OCI-LY7 (cell line): Measurements from ENCODE around the gene SLC35F1. TPM values are rescaled to one million over a fixed set of nuclear protein-coding genes. Genes with fewer than 3 reads are reported as not detected.

Experiments used
- BruUV-seq: library from RNA; stranded (reverse); fragments of 400-500 nt; replicated peaks from 2 replicates; lab custom pipeline; 2021; lab: Mats Ljungman, UMichigan
- CTCF ChIA-PET: fragments of 300-600 bp; sonication (Branson Sonifier 250); formaldehyde crosslinking; loops from one replicate; lab custom pipeline; 2022; ENCODE audit warnings: antibody characterized with exemption; ENCODE audit not compliant: unreplicated experiment; lab: Charles Lee
- POLR2A ChIA-PET: fragments of 300-600 bp; sonication (Branson Sonifier 250); formaldehyde crosslinking; loops from one replicate; lab custom pipeline; 2022; ENCODE audit warnings: antibody characterized with exemption; lab: Charles Lee
- DNase-seq: peaks from one replicate; pipeline ENCODE4 v3.0.0-alpha.2; 2015; ENCODE audit warnings: low spot score
- H2AFZ ChIP-seq: fragments of 200-600 bp; sonication (generic), shearing (Covaris generic); 2 replicates; pipeline ENCODE4 v1.6.1; 2014; ENCODE audit warnings: mild to moderate bottlenecking, antibody characterized with exemption, low read length, moderate library complexity
- H3K27ac ChIP-seq: fragments of 200-600 bp; sonication (generic); 2 replicates; pipeline ENCODE4 v1.5.1; 2014; ENCODE audit warnings: mixed run types, low read depth, mild to moderate bottlenecking, moderate library complexity, low read length, inconsistent platforms; ENCODE audit not compliant: poor library complexity, severe bottlenecking
- H3K36me3 ChIP-seq: fragments of 200-600 bp; sonication (generic); 2 replicates; pipeline ENCODE4 v1.6.1; 2014; ENCODE audit warnings: mild to moderate bottlenecking, antibody characterized with exemption, low read length, moderate library complexity, mixed read lengths; ENCODE audit not compliant: insufficient read depth
- H3K4me1 ChIP-seq: fragments of 200-600 bp; sonication (generic); 2 replicates; pipeline ENCODE4 v1.5.1; 2014; ENCODE audit warnings: mild to moderate bottlenecking, low read length; ENCODE audit not compliant: insufficient read depth, poor library complexity, severe bottlenecking
- H3K4me2 ChIP-seq: fragments of 200-600 bp; sonication (generic); 2 replicates; pipeline ENCODE4 v1.6.1; 2014; ENCODE audit warnings: mild to moderate bottlenecking, low read length
- H3K4me3 ChIP-seq: fragments of 200-600 bp; sonication (generic); 2 replicates; pipeline ENCODE4 v1.5.1; 2014; ENCODE audit warnings: mild to moderate bottlenecking, low read depth, low read length; ENCODE audit not compliant: poor library complexity, severe bottlenecking
- H3K79me2 ChIP-seq: fragments of 200-600 bp; sonication (generic); 2 replicates; pipeline ENCODE4 v1.6.1; 2016; ENCODE audit warnings: low read depth, mild to moderate bottlenecking, low read length, moderate library complexity, mixed read lengths; ENCODE audit not compliant: insufficient read depth
- H3K9me2 ChIP-seq: fragments of 200-600 bp; sonication (generic); 2 replicates; pipeline ENCODE4 v1.6.1; 2016; ENCODE audit warnings: mild to moderate bottlenecking, low read length, mixed read lengths; ENCODE audit not compliant: insufficient read depth
- H3K9me3 ChIP-seq: fragments of 200-600 bp; sonication (generic); 2 replicates; pipeline ENCODE4 v1.6.1; 2014; ENCODE audit warnings: mild to moderate bottlenecking, mixed run types, low read length, mixed read lengths
- H4K20me1 ChIP-seq: fragments of 200-600 bp; sonication (generic); 2 replicates; pipeline ENCODE4 v1.6.1; 2014; ENCODE audit warnings: mild to moderate bottlenecking, antibody characterized with exemption, low read length, moderate library complexity, mixed read lengths; ENCODE audit not compliant: insufficient read depth
- CTCF ChIP-seq: fragments of 200-600 bp; sonication (generic); conservative IDR thresholded peaks from 2 replicates; pipeline ENCODE4 v1.5.1; 2014; ENCODE audit warnings: mild to moderate bottlenecking, antibody characterized with exemption, low read length, moderate library complexity, mixed read lengths
- EZH2phosphoT487 ChIP-seq: fragments of 200-600 bp; sonication (generic); IDR thresholded peaks from 2 replicates; pipeline ENCODE4 v1.6.1; 2018; ENCODE audit warnings: low read depth, borderline replicate concordance, mild to moderate bottlenecking, mixed run types, antibody characterized with exemption, low read length, moderate library complexity, mixed read lengths
- intact Hi-C: fragments of 100-400 bp; cut with micrococcal nuclease; formaldehyde crosslinking; loops from one replicate; pipeline ENCODE4 v1.10.0; 2022; ENCODE audit not compliant: unreplicated experiment
- total RNA-seq, 2 experiments: library from RNA; depleted of rRNA in 1 of 2; stranded (reverse); fragments of >200 nt in 1 of 2; shearing (Covaris generic) in 1 of 2; gene quantifications; 2 replicates each; pipeline ENCODE4 v1.2.3, GENCODE V29; 2014 to 2022

The SLC35F1 gene
- total RNA-seq, 2 experiments from 2014 or later, result 0.03 TPM; not detected in 1

DNA sequence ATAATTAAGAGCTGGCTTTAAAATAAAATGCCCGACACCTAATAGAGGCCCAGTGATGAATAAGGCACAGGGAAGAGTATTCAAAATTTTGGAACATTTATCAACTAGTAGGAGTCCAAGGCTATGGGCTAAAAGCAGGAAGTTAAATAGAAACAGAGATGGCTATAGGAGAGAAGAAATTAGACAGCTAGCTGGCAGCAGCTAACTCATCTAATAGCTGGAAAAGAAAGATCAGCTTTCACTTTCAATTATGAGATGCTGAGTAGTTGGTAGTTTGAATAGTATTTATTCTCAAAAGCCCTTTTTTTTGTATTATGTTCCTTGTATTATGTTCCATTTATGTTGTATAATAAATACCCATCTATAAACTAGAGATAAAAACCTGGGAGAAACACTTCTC lies 215.7 kb downstream of the SLC35F1 start:
- Histone ChIP-seq H3K4me2 (no peak overlapping the region), H3K9me3 (no peaks in the 10 kb centered on the region), H2AFZ (no peak overlapping the region), H3K36me3 (no peaks in the 10 kb centered on the region), H3K4me3 (no peak overlapping the region), H3K4me1 (no peaks in the 10 kb centered on the region), H4K20me1 (no peaks in the 10 kb centered on the region), H3K9me2 (no peaks in the 10 kb centered on the region), H3K27ac (no peak overlapping the region), H3K79me2 (no peaks in the 10 kb centered on the region)
- BruUV-seq, result no TSS peak
- intact Hi-C loops, result no loop called here
- CTCF ChIA-PET, result no interaction called here
- TF ChIP-seq EZH2phosphoT487 (no peak), CTCF (no peak)
- DNase-seq, result no peak
- POLR2A ChIA-PET, result interaction anchor here (0.6 to 1.1 kb wide), 9 partner anchors 8 to 670 kb away, joined by 3 to 7 read pairs (median 4); no protein-coding TSS in a partner anchor

DNA sequence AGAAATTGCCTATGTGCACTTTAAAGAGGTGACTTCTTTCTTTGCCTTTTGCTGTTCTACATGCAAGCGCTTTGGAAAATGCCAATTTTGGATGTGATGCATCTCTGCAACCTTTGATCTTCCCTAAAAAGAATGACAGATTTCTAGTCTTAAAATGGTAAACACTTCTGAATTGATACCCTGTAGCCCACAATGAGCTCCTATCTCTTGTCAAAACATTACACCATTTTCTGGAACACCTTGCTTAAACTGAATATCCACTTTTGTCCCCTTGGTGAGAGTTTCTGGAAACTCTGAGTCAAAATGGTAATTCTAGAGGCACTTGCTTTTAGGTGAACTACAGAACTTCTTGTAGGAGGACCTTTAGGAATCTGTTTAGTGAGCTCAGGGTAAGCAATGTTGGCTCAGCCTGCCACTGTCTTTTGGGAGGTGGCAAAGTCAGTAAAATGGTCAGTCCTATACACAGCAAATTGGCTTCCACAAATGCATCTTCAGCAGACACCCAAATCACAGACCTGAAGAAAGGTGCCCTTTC lies 216.5 kb downstream of the SLC35F1 start:
- Histone ChIP-seq H2AFZ (no peak overlapping the region), H3K9me2 (no peaks in the 10 kb centered on the region), H3K4me1 (no peaks in the 10 kb centered on the region), H3K4me2 (no peak overlapping the region), H3K36me3 (no peaks in the 10 kb centered on the region), H4K20me1 (no peaks in the 10 kb centered on the region), H3K9me3 (no peaks in the 10 kb centered on the region), H3K27ac (no peak overlapping the region), H3K79me2 (no peaks in the 10 kb centered on the region), H3K4me3 (no peak overlapping the region)
- DNase-seq, result no peak
- POLR2A ChIA-PET, result interaction anchor here (0.6 to 1.0 kb wide), 3 partner anchors 56 to 321 kb away, joined by 3 to 4 read pairs (median 3); no protein-coding TSS in a partner anchor
- intact Hi-C loops, result no loop called here
- CTCF ChIA-PET, result no interaction called here
- TF ChIP-seq CTCF, result no peak
- TF ChIP-seq EZH2phosphoT487, result no peak
- no TSS peak for BruUV-seq

GRCh38 chr6:118124851-118125250 lies 217.8 kb downstream of the SLC35F1 start:
- intact Hi-C loops, result no loop called here
- Histone ChIP-seq H3K36me3 (no peaks in the 10 kb centered on the region), H3K9me2 (no peaks in the 10 kb centered on the region), H2AFZ (no peak overlapping the region), H4K20me1 (no peaks in the 10 kb centered on the region), H3K9me3 (no peaks in the 10 kb centered on the region), H3K4me3 (no peak overlapping the region), H3K27ac (no peak overlapping the region), H3K79me2 (no peaks in the 10 kb centered on the region), H3K4me1 (no peaks in the 10 kb centered on the region), H3K4me2 (no peak overlapping the region)
- BruUV-seq, result no TSS peak
- ChIA-PET POLR2A (no interaction called here), CTCF (no interaction called here)
- DNase-seq, result no peak
- TF ChIP-seq EZH2phosphoT487 (no peak), CTCF (no peak)
